PC-9 (cell line): ENCODE measurements around the gene PIGZ. TPM values are rescaled to one million over a fixed set of nuclear protein-coding genes. Genes with fewer than 3 reads are reported as not detected.

ENCODE experiments used
- BruUV-seq: library from RNA; stranded (reverse); fragments of 400-500 nt; replicated peaks from 2 replicates; lab custom pipeline; 2021; lab: Mats Ljungman, UMichigan
- CTCF ChIA-PET: fragments of 300-600 bp; sonication (Branson Sonifier 250); formaldehyde crosslinking; loops from one replicate; lab custom pipeline; 2022; ENCODE audit warnings: antibody characterized with exemption; lab: Charles Lee
- POLR2A ChIA-PET: fragments of 300-600 bp; sonication (Branson Sonifier 250); formaldehyde crosslinking; loops from one replicate; lab custom pipeline; 2022; ENCODE audit warnings: antibody characterized with exemption; ENCODE audit not compliant: unreplicated experiment; lab: Charles Lee
- DNase-seq, 2 experiments: peaks; one replicate each; pipeline versions ENCODE4 v3.0.0 to v3.0.0-alpha.2; 2015 to 2022; ENCODE audit warnings: mixed read lengths in 1 of 2
- H2AFZ ChIP-seq: fragments of 200-600 bp; sonication (generic); 2 replicates; pipeline ENCODE4 v1.8.1; 2017; ENCODE audit warnings: antibody characterized with exemption
- H3F3A ChIP-seq: fragments of 200-600 bp; sonication (generic); 2 replicates; pipeline ENCODE4 v1.8.1; 2017; ENCODE audit warnings: antibody characterized with exemption, mild to moderate bottlenecking, low read depth; ENCODE audit not compliant: insufficient read depth
- H3K27ac ChIP-seq: fragments of 200-600 bp; sonication (generic); 2 replicates; pipeline ENCODE4 v1.6.1; 2016; ENCODE audit warnings: mixed run types
- H3K27me3 ChIP-seq: fragments of 200-600 bp; sonication (generic); 2 replicates; pipeline ENCODE4 v1.6.1; 2016; ENCODE audit warnings: low read depth, mixed run types; ENCODE audit not compliant: insufficient read depth
- H3K36me3 ChIP-seq: fragments of 200-600 bp; sonication (generic); 2 replicates; pipeline ENCODE4 v1.6.1; 2016; ENCODE audit warnings: low read depth, mixed run types
- H3K4me1 ChIP-seq: fragments of 200-600 bp; sonication (generic); replicated peaks from 2 replicates; pipeline ENCODE4 v1.6.1; 2016; ENCODE audit warnings: mixed run types; ENCODE audit not compliant: insufficient read depth
- H3K4me2 ChIP-seq: fragments of 200-600 bp; sonication (generic); 2 replicates; pipeline ENCODE4 v1.6.1; 2017; ENCODE audit warnings: mixed run types
- H3K4me3 ChIP-seq: fragments of 200-600 bp; sonication (generic); 2 replicates; pipeline ENCODE4 v1.6.1; 2016; ENCODE audit warnings: mixed run types
- H3K79me2 ChIP-seq: fragments of 200-600 bp; sonication (generic); 2 replicates; pipeline ENCODE4 v1.6.1; 2017; ENCODE audit warnings: low read depth, mixed run types
- H3K9me2 ChIP-seq: fragments of 200-600 bp; sonication (generic); 2 replicates; pipeline ENCODE4 v1.8.1; 2017; ENCODE audit warnings: mild to moderate bottlenecking; ENCODE audit not compliant: insufficient read depth
- H3K9me3 ChIP-seq: fragments of 200-600 bp; sonication (generic); 2 replicates; pipeline ENCODE4 v1.8.1; 2016; ENCODE audit warnings: low read depth; ENCODE audit not compliant: insufficient read depth
- H4K20me1 ChIP-seq: fragments of 200-600 bp; sonication (generic); 2 replicates; pipeline ENCODE4 v1.8.1; 2017; ENCODE audit not compliant: insufficient read depth
- EZH2 ChIP-seq: fragments of 200-600 bp; sonication (generic); IDR thresholded peaks from 2 replicates; pipeline ENCODE4 v1.8.0; 2017; ENCODE audit warnings: antibody characterized with exemption, low read depth
- intact Hi-C: fragments of 100-400 bp; cut with micrococcal nuclease; formaldehyde crosslinking; loops from one replicate; pipeline ENCODE4 v1.10.0; 2022; ENCODE audit not compliant: unreplicated experiment
- total RNA-seq: library from RNA; stranded (reverse); gene quantifications from 2 replicates; pipeline ENCODE4 v1.2.3, GENCODE V29; 2021
- TF ChIP-seq, protein P1 (sequence below): fragments of 200-600 bp; sonication (generic); conservative IDR thresholded peaks from 2 replicates; pipeline ENCODE4 v1.6.1; 2017; ENCODE audit warnings: mixed run types, antibody characterized with exemption, mild to moderate bottlenecking, moderate library complexity

Gene PIGZ
- total RNA-seq, 1 experiment from 2014 or later, result 2.1 TPM

DNA sequence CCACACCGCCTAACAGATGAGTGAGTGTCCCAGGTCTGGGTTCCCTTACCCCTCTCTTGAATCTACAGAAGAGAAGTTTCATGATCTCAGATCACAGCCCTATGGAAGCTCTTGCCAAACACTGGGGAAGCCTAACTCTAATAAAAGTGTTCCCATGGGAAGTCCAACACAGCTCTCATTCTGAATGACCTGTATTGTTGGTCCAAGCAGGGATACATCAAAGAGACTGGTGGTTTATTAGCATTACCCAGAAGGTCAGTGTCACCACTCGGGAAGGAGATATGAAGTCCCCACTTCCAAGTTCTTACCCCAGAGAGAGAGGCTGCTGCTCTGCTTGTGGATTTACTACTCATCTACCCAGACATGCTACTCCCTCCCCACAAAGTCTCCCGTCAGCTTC, 17.3 kb downstream of the PIGZ start:
- Histone ChIP-seq H3K79me2 (no peaks in the 10 kb centered on the region), H3K4me3 (no peak overlapping the region), H3K9me2 (no peaks in the 10 kb centered on the region), H3K27ac (no peak overlapping the region), H3K4me1 (no peaks in the 10 kb centered on the region), H4K20me1 (no peaks in the 10 kb centered on the region), H3K27me3 (no peaks in the 10 kb centered on the region), H2AFZ (no peak overlapping the region), H3K4me2 (no peak overlapping the region), H3F3A (peaks cover 1% of the 10 kb centered on the region; the same call in 1 of the 2 replicates), H3K9me3 (no peaks in the 10 kb centered on the region), H3K36me3 (no peaks in the 10 kb centered on the region)
- DNase-seq, result no peak
- POLR2A ChIA-PET, result no interaction called here
- intact Hi-C loops, result no loop called here
- CTCF ChIA-PET, result interaction anchor here (0.5 kb wide), 1 partner anchor 232 kb away, joined by 4 read pairs; no protein-coding TSS in a partner anchor
- no TSS peak for BruUV-seq
- TF ChIP-seq, protein P1, sequence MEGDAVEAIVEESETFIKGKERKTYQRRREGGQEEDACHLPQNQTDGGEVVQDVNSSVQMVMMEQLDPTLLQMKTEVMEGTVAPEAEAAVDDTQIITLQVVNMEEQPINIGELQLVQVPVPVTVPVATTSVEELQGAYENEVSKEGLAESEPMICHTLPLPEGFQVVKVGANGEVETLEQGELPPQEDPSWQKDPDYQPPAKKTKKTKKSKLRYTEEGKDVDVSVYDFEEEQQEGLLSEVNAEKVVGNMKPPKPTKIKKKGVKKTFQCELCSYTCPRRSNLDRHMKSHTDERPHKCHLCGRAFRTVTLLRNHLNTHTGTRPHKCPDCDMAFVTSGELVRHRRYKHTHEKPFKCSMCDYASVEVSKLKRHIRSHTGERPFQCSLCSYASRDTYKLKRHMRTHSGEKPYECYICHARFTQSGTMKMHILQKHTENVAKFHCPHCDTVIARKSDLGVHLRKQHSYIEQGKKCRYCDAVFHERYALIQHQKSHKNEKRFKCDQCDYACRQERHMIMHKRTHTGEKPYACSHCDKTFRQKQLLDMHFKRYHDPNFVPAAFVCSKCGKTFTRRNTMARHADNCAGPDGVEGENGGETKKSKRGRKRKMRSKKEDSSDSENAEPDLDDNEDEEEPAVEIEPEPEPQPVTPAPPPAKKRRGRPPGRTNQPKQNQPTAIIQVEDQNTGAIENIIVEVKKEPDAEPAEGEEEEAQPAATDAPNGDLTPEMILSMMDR, result no peak
- TF ChIP-seq EZH2, result no peak

DNA sequence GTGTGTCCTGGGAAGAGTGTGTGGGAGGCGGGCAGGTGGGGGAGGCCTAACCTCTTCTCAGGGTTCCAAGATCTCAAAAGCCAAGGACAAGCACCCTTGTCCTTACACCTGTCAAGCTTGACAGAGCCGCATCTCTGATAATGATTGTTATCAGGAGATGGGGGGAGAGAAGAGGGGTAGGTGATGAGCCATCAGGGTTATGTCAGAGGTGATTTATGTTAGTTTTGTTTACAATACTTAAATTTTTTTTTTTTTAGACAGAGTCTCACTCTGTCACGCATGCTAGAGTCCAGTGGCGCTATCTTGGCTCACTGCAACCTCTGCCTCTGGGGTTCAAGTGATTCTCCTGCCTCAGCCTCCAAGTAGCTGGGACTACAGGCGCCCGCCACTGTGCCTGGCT, 18.9 kb downstream of the PIGZ start:
- H3K9me3 ChIP-seq, result no peaks in the 10 kb centered on the region
- H3F3A ChIP-seq, result peaks cover 11% of the 10 kb centered on the region; the same call in 1 of the 2 replicates
- H3K4me1 ChIP-seq, result no peaks in the 10 kb centered on the region
- CTCF ChIA-PET, result no interaction called here
- H3K27ac ChIP-seq, result no peak overlapping the region
- no peak overlapping the region for H3K4me3 ChIP-seq
- no peak overlapping the region for H3K4me2 ChIP-seq
- no peak overlapping the region for H2AFZ ChIP-seq
- no peak for DNase-seq
- TF ChIP-seq, protein P1, result no peak
- no peak for TF ChIP-seq EZH2
- intact Hi-C loops, result loop anchor here (10.0 kb wide), 3 partner anchors 115 to 425 kb away; no protein-coding TSS in a partner anchor
- H3K27me3 ChIP-seq, result no peaks in the 10 kb centered on the region
- H3K36me3 ChIP-seq, result no peaks in the 10 kb centered on the region
- no TSS peak for BruUV-seq
- 0 out of 2 replicates have a peak, but pooled peaks cover 4% of the 10 kb centered on the region for H3K79me2 ChIP-seq
- no peaks in the 10 kb centered on the region for H3K9me2 ChIP-seq
- POLR2A ChIA-PET, result interaction anchor here (0.6 kb wide), 1 partner anchor 233 kb away, joined by 7 read pairs; no protein-coding TSS in a partner anchor
- no peaks in the 10 kb centered on the region for H4K20me1 ChIP-seq

DNA sequence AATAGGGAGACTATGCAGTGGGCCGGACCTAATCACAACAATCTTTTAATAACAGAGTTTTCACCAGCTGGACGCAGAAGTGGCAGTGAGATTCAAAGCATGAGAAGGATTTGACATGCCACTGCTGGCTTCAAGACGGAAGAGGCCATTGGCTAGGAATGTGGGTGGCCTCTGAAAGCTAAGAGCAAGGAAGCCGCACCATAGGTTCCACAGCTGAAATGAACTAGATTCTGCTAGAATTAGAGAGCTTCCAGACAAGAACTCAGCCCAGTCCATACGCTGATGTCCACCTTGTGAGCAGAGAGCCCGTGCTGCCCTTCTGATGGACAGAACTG, 19.4 kb downstream of the PIGZ start:
- POLR2A ChIA-PET, result no interaction called here
- no peak for DNase-seq
- H3F3A ChIP-seq, result peaks cover 11% of the 10 kb centered on the region; the same call in 1 of the 2 replicates
- no TSS peak for BruUV-seq
- H3K4me2 ChIP-seq, result no peak overlapping the region
- no peaks in the 10 kb centered on the region for H3K9me3 ChIP-seq
- no peak overlapping the region for H3K27ac ChIP-seq
- H3K36me3 ChIP-seq, result no peaks in the 10 kb centered on the region
- no peaks in the 10 kb centered on the region for H3K9me2 ChIP-seq
- intact Hi-C loops, result loop anchor here (10.0 kb wide), 3 partner anchors 114 to 424 kb away; no protein-coding TSS in a partner anchor
- CTCF ChIA-PET, result no interaction called here
- H3K4me1 ChIP-seq, result no peaks in the 10 kb centered on the region
- no peak overlapping the region for H2AFZ ChIP-seq
- peaks cover 8% of the 10 kb centered on the region for H3K79me2 ChIP-seq
- H4K20me1 ChIP-seq, result no peaks in the 10 kb centered on the region
- H3K4me3 ChIP-seq, result no peak overlapping the region
- H3K27me3 ChIP-seq, result no peaks in the 10 kb centered on the region
- TF ChIP-seq, protein P1, result no peak
- no peak for TF ChIP-seq EZH2
